GM18526 (cell line): Measurements from ENCODE around the gene STING1.

Experiments
- POLR2A ChIP-seq: IDR thresholded peaks from 3 replicates; pipeline ENCODE4 v1.6.1; 2011; ENCODE audit not compliant: insufficient read length; ENCODE audit errors: extremely low read depth

The STING1 gene

GRCh38 chr5:139482050-139482889, at the start of gene STING1:
STING1 (minus strand) TSS chr5:139482758; CDS start chr5:139481704, 1,054 bp downstream.
- TF ChIP-seq POLR2A, result peak; percentile 16

GRCh38 chr5:139531772-139532169, 49.2 kb upstream of the STING1 start:
- TF ChIP-seq POLR2A, result no peak

GRCh38 chr5:139524940-139525585, 42.5 kb upstream of the STING1 start:
- no peak for TF ChIP-seq POLR2A

GRCh38 chr5:139524446-139524845, 41.9 kb upstream of the STING1 start:
- TF ChIP-seq POLR2A, result no peak

GRCh38 chr5:139523635-139524445, 41.3 kb upstream of the STING1 start:
- no peak for TF ChIP-seq POLR2A

GRCh38 chr5:139517683-139518564, 35.4 kb upstream of the STING1 start:
- peak; percentile 76 for TF ChIP-seq POLR2A

- no peak for TF ChIP-seq POLR2A
These were observed 31.9 kb upstream of the STING1 start for GRCh38 chr5:139514486-139514856.

- TF ChIP-seq POLR2A, result no peak
These were observed 31.4 kb upstream of the STING1 start for GRCh38 chr5:139513852-139514485.

- no peak for TF ChIP-seq POLR2A
These were observed 30.3 kb upstream of the STING1 start for GRCh38 chr5:139512786-139513390.

- TF ChIP-seq POLR2A, result no peak
These were observed 18.8 kb upstream of the STING1 start for GRCh38 chr5:139501381-139501780.

GRCh38 chr5:139495638-139496435, 13.3 kb upstream of the STING1 start:
- no peak for TF ChIP-seq POLR2A

GRCh38 chr5:139494832-139495231, 12.3 kb upstream of the STING1 start:
- TF ChIP-seq POLR2A, result no peak

GRCh38 chr5:139494256-139494655, 11.7 kb upstream of the STING1 start:
- no peak for TF ChIP-seq POLR2A
